MM.1S (cell line): Measurements from ENCODE around the gene TRMT44.

Source experiments
- CTCF ChIP-seq: fragments of 300-600 bp; sonication (generic); IDR thresholded peaks from 2 replicates; pipeline ENCODE4 v1.5.1; 2016; ENCODE audit warnings: antibody characterized with exemption, low read length, mixed read lengths
- EZH2phosphoT487 ChIP-seq: fragments of 300-600 bp; sonication (generic); IDR thresholded peaks from 2 replicates; pipeline ENCODE4 v1.6.1; 2018; ENCODE audit warnings: antibody characterized with exemption, low read length

- no peak for TF ChIP-seq EZH2phosphoT487
- TF ChIP-seq CTCF: no peak
Measured at GRCh38 chr4:8433136-8433535, 7.4 kb upstream of the TRMT44 start.
